Coronary artery (tissue), 2 donors: ENCODE data around the gene BCO2.

ENCODE experiments used
- DNase-seq: peaks from one replicate; pipeline ENCODE4 v3.0.0-alpha.2; 2017; ENCODE audit warnings: low spot score
- H3K27ac ChIP-seq, 2 donors: fragments of 200-600 bp; sonication (generic); one replicate each; pipeline ENCODE4 v1.5.1; 2016 to 2019
- H3K4me3 ChIP-seq: fragments of 200-600 bp; sonication (generic); 2 replicates; pipeline ENCODE4 v1.5.1; 2016; ENCODE audit warnings: mild to moderate bottlenecking, moderate library complexity
- TF ChIP-seq, protein P1 (sequence below): fragments of 200-600 bp; sonication (generic); IDR thresholded peaks from one replicate; pipeline ENCODE4 v1.5.1; 2019; ENCODE audit warnings: antibody characterized with exemption

The BCO2 gene, protein sequence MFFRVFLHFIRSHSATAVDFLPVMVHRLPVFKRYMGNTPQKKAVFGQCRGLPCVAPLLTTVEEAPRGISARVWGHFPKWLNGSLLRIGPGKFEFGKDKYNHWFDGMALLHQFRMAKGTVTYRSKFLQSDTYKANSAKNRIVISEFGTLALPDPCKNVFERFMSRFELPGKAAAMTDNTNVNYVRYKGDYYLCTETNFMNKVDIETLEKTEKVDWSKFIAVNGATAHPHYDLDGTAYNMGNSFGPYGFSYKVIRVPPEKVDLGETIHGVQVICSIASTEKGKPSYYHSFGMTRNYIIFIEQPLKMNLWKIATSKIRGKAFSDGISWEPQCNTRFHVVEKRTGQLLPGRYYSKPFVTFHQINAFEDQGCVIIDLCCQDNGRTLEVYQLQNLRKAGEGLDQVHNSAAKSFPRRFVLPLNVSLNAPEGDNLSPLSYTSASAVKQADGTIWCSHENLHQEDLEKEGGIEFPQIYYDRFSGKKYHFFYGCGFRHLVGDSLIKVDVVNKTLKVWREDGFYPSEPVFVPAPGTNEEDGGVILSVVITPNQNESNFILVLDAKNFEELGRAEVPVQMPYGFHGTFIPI

DNA sequence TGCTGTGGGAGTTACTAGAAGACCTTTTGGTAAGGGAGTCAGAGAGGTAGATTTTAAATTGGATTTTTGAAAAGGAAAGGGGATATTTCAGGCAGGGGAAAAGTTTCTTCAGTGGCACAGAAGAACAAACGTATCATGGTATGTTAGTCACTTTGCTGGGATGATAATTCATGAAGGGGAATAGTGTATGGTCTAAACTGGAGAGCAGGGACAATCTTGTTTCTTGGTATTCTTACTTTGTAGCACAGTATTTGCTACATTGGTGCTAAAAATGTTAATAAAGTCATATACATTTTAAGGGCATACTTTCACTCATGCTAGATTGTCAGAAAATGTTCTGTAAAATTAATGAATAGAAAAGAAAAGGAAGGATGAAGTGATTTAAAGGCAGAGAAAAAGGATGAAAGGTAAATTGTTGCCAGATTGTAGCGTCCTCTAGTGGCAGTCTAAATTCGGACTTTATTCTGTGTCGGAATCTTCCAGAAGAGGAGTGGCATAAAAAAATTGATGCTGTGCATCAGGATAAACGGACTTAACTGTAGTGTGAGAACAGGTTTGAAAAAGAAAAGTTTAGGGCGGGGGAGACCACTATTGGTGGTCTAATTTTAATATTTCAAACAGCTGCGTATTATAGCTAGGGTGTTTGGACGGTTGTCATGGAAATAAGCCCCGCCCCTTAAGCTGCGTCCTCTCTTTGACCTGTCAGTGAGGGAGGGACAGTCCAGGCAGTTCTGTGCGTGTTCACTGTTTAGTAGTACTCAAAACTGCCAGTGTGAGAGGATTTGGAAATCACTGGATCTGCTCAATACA lies at the start of gene BCO2:
TSS of gene BCO2 (plus strand) at position 724 of the 810 bp plus-strand sequence. CDS start 90 bp downstream, outside the sequence.
- peak; percentile 87 for DNase-seq
- peak within 1 kb of the TSS; percentile 56 to 72 for H3K27ac ChIP-seq
- TF ChIP-seq, protein P1, sequence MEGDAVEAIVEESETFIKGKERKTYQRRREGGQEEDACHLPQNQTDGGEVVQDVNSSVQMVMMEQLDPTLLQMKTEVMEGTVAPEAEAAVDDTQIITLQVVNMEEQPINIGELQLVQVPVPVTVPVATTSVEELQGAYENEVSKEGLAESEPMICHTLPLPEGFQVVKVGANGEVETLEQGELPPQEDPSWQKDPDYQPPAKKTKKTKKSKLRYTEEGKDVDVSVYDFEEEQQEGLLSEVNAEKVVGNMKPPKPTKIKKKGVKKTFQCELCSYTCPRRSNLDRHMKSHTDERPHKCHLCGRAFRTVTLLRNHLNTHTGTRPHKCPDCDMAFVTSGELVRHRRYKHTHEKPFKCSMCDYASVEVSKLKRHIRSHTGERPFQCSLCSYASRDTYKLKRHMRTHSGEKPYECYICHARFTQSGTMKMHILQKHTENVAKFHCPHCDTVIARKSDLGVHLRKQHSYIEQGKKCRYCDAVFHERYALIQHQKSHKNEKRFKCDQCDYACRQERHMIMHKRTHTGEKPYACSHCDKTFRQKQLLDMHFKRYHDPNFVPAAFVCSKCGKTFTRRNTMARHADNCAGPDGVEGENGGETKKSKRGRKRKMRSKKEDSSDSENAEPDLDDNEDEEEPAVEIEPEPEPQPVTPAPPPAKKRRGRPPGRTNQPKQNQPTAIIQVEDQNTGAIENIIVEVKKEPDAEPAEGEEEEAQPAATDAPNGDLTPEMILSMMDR = peak; percentile 67
- peak within 1 kb of the TSS; percentile 65 for H3K4me3 ChIP-seq

DNA sequence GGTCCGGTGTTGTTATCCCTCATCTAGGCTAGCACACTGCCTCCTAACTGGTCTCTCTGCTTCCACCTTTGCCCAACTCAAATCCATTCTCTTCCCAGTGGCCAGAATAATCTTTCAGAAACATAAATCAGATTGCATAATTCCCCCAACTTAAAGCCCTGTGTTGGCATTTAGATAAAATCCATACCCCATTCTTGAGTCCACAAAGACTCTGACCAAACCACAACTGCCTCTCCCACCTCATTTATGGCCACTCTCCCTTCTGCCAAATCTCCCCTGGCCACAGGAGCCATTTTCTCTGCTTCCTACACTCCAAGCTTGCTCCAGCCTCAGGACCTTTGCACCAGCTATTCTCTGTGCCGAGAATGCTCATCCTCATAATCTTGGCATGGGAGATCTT lies 48.3 kb upstream of the BCO2 start:
- TF ChIP-seq, protein P1 = no peak
- H3K27ac ChIP-seq = no peak overlapping the region
- no peak overlapping the region for H3K4me3 ChIP-seq
- DNase-seq = no peak

DNA sequence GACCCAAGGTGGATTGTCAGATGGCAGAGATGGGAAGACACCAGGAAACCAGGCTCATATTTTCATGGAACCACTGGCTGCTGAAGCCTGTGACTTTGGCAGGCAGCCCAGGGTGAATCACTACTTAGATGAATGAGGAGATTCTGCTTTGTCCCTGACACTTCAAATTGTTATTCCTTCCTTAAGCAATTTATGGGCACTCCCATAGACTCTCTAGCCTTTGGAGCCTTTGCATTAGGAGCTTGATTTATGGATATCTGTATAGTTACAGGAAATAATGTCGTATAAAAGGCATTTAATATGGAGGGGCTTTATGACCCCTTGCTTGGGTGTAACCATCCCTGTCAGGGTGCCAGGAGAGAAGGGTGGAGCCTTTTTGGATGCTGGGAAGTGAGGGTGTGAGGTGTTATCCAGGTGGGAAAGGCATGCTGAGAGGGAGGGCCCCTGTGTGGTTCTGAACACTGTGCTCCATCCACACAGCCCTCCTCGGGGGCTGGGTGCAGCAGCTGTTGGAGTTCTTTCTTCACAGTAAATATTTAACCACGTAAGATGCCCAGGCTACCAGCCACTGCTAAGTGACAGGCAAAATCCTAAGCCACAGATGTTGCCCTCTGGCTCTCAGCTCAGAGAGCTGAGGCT lies 46.7 kb upstream of the BCO2 start:
- no peak for DNase-seq
- TF ChIP-seq, protein P1 = no peak
- Histone ChIP-seq H3K27ac (peak overlapping the region in 1 of 2 donors; percentile 29), H3K4me3 (no peak overlapping the region)

DNA sequence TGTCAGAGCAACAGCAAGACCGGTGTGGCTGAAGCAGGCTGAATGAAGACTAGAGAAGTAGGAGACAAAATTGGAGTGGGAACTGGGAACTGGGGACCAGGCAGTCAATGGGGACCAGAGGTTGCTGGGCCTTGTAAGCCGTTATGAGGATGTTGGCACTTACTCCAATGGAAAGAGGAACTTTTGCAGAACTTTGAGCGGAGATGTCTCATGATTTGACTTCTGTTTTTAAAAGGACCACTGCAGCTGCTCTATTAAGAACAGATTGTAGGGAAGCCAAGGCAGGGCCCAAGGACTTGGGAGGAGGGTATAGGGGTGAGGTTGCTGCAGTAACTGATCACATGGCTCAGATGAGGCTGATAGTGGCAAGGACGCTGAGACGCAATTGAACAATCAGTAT lies 45.7 kb upstream of the BCO2 start:
- no peak for DNase-seq
- Histone ChIP-seq H3K4me3 (no peak overlapping the region), H3K27ac (no peak overlapping the region)
- TF ChIP-seq, protein P1 = no peak

DNA sequence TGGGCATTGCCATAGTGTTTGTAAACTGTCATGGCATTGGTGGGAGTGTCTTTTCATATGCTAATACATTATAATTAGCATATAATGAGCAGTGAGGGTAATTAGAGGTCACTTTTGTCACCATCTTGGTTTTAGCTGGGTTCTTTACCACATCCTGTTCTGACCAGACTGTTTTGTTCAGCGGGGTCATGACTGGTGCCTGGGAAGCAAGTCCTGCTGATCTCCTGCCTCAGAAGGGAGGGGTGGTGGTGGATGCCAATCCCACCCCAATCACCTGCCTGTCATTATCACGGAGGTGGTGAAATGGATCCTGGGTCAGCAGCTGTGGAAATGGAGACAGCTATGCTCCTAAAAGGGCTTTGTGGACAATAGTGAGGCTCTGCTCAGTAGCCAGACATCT lies 42.6 kb upstream of the BCO2 start:
- H3K4me3 ChIP-seq = no peak overlapping the region
- H3K27ac ChIP-seq = no peak overlapping the region
- TF ChIP-seq, protein P1 = no peak
- DNase-seq = no peak

DNA sequence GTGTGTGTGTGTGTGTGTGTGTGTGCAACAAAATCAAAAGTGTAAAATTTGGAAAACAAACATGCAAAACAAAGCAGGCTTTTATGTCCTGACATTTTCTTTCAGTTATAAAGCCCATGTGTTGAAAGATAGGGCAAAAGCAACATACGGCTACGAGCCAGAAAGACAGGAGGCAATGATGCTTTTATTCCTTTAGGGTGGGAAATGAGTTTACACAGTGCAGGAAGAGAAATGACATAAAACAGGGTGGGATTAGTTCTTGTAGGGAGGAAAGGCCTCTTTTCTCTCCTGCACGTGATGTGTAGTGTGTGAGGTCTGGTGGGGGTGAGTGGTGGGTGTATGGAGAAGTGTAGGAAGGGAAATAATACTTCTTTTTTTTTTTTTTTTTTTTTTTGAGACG lies 40.8 kb upstream of the BCO2 start:
- no peak overlapping the region for H3K27ac ChIP-seq
- DNase-seq = no peak
- no peak overlapping the region for H3K4me3 ChIP-seq
- TF ChIP-seq, protein P1 = no peak
